Left renal cortex interstitium (tissue), 4 donors: ENCODE measurements around the gene PLPPR2. TPM values are rescaled to one million over a fixed set of nuclear protein-coding genes. Genes with fewer than 3 reads are reported as not detected.
A peak's percentile ranks its signal among the peaks of the same experiment; 100 is the strongest.
"Not testable (repeated sequence)": the region's sequence is repeated elsewhere in the genome, so short reads cannot be mapped to it uniquely, and the experiment has no call there.

Experiments used
- DNase-seq, 4 donors: peaks; one replicate each; pipeline ENCODE4 v3.0.0-alpha.2; 2013; ENCODE audit warnings: low read depth in 4 of 4, low spot score in 2 of 4, missing footprints in 1 of 4
- polyA plus RNA-seq, 4 donors: library from polyadenylated mRNA; unstranded; fragments of 120-200 nt; gene quantifications; one replicate each; pipeline ENCODE4 v1.2.1, GENCODE V29; 2013; ENCODE audit not compliant: insufficient read length in 4 of 4

Gene PLPPR2
- 10 to 100 TPM; 10.2 to 21.2 (median 17.8) TPM for polyA plus RNA-seq

- DNase-seq, result no peak
Measured at GRCh38 chr19:11355160-11356073, at the start of gene PLPPR2. PLPPR2 (plus strand) TSS chr19:11355432; CDS start chr19:11357674, 2,242 bp downstream.

GRCh38 chr19:11306337-11306736 is 48.9 kb upstream of the PLPPR2 start:
- no peak for DNase-seq

- DNase-seq, result not testable (repeated sequence)
Measured at GRCh38 chr19:11320278-11320995, 34.8 kb upstream of the PLPPR2 start.

GRCh38 chr19:11321191-11322126 is 33.8 kb upstream of the PLPPR2 start:
- DNase-seq, result no peak

- DNase-seq, result no peak
Measured at GRCh38 chr19:11322269-11323024, 32.8 kb upstream of the PLPPR2 start.

- DNase-seq, result no peak
Measured at GRCh38 chr19:11323601-11324078, 31.6 kb upstream of the PLPPR2 start.

GRCh38 chr19:11324079-11324661 is 31.1 kb upstream of the PLPPR2 start:
- DNase-seq, result peak in 1 of 4 donors; percentile 70

GRCh38 chr19:11324748-11325389 is 30.4 kb upstream of the PLPPR2 start:
- DNase-seq, result no peak

GRCh38 chr19:11325544-11325943 is 29.7 kb upstream of the PLPPR2 start:
- no peak for DNase-seq

- no peak for DNase-seq
Measured at GRCh38 chr19:11330127-11330526, 25.1 kb upstream of the PLPPR2 start.

- DNase-seq, result no peak
Measured at GRCh38 chr19:11331502-11331901, 23.7 kb upstream of the PLPPR2 start.

GRCh38 chr19:11332822-11333221 is 22.4 kb upstream of the PLPPR2 start:
- DNase-seq, result no peak

GRCh38 chr19:11333838-11334237 is 21.4 kb upstream of the PLPPR2 start:
- DNase-seq, result not testable (repeated sequence)

GRCh38 chr19:11335449-11336146 is 19.6 kb upstream of the PLPPR2 start:
- no peak for DNase-seq

GRCh38 chr19:11337080-11337479 is 18.2 kb upstream of the PLPPR2 start:
- DNase-seq, result no peak

- no peak for DNase-seq
Measured at GRCh38 chr19:11338121-11338520, 17.1 kb upstream of the PLPPR2 start.

GRCh38 chr19:11338569-11339253 is 16.5 kb upstream of the PLPPR2 start:
- DNase-seq, result no peak
